Kidney epithelial cell (primary cell): ENCODE data around the gene ZNF439. TPM values are rescaled to one million over a fixed set of nuclear protein-coding genes. Genes with fewer than 3 reads are reported as not detected.

Experiments
- DNase-seq: peaks from one replicate; pipeline ENCODE4 v3.0.0-alpha.2; 2010; ENCODE audit warnings: low read depth
- H3K27me3 ChIP-seq: 2 replicates; pipeline ENCODE4 v1.6.0; 2011; ENCODE audit warnings: low read length; ENCODE audit not compliant: control insufficient read depth, insufficient read depth
- H3K36me3 ChIP-seq: 2 replicates; pipeline ENCODE4 v1.5.1; 2011; ENCODE audit warnings: low read length; ENCODE audit not compliant: control insufficient read depth, insufficient read depth
- H3K4me3 ChIP-seq: 2 replicates; pipeline ENCODE4 v1.5.1; 2011; ENCODE audit warnings: low read depth, mild to moderate bottlenecking, control low read depth, low read length
- CTCF ChIP-seq: IDR thresholded peaks from 2 replicates; pipeline ENCODE4 v1.5.1; 2011; ENCODE audit warnings: mild to moderate bottlenecking, moderate library complexity, low read length, control low read depth, inconsistent platforms; ENCODE audit not compliant: insufficient read depth, poor library complexity, severe bottlenecking
- total RNA-seq: library from RNA; depleted of rRNA; stranded (reverse); fragments of >200 nt; gene quantifications from 2 replicates; pipeline ENCODE4 v1.2.3, GENCODE V29; 2015

Gene ZNF439
- total RNA-seq = 5.3 and 5.5 TPM in 2 replicates

DNA sequence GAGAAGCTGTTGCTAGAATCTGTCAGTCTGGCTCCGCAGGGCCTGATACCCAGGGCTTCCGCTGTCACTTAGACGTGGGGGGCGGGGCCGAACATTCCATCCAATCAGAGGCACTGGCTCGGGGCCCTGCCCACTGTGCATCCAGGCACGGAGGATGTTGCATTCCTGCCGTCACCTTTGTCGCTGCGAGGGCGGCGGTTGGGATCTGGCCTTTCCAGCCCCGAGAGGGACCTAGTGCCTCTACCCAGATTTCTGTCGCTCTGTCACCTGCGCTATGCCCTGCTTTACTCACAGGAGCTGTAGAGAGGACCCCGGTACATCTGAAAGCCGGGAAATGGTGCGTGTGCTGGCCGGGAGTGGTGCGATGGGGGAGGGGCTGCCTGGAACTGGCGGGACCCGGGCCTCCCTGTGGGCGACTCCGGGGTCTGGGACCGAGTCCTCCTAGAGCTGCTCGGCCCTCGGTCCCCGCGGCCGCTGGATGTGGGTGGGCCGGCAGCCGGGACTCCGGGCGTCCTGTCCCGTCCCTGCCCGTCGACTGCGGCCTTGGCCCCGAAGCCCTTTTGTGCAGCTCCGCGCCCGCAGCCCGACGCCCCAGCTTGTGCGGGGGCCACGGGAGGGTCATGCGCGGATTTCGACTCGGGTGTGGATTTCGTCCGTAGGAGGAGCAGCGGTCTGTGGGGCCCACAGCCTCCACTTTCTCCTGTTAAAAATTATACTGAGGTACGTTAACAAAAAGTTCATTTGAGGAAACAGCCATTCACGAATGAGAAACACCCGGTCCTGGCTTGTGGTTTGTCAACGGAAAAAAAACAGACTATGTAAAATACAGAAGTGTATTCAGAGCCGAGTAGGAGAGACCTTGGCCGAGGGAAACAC lies at the start of gene ZNF439:
Gene ZNF439 (plus strand): TSS at position 133 of the 876 bp plus-strand sequence. CDS start 142 bp downstream, at position 275.
- H3K4me3 ChIP-seq = peak within 1 kb of the TSS; percentile 47
- H3K36me3 ChIP-seq = no peaks in the 10 kb centered on the region
- DNase-seq = peak; percentile 28
- no peaks in the 10 kb centered on the region for H3K27me3 ChIP-seq
- TF ChIP-seq CTCF = no peak

DNA sequence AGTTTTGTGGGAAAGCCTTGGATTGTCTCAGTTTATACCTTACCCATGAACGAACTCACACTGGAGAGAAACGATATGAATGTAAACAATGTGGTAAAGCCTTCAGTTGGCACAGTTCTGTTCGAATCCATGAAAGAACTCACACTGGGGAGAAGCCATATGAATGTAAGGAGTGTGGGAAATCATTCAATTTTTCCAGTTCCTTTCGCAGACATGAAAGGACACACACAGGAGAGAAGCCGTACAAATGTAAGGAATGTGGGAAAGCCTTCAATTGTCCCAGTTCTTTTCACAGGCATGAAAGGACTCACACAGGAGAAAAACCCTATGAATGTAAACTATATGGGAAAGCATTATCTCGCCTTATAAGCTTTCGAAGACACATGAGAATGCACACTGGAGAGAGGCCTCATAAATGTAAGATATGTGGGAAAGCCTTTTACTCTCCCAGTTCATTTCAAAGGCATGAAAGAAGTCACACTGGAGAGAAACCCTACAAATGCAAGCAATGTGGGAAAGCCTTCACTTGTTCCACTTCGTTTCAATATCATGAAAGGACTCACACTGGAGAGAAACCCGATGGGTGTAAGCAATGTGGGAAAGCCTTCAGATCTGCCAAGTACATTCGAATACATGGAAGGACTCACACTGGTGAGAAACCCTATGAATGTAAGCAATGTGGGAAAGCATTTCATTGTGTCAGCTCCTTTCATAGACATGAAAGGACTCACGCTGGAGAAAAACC lies 42.0 kb upstream of the ZNF439 start:
- H3K36me3 ChIP-seq = no peaks in the 10 kb centered on the region
- no peaks in the 10 kb centered on the region for H3K27me3 ChIP-seq
- no peak for TF ChIP-seq CTCF
- DNase-seq = no peak
- H3K4me3 ChIP-seq = no peak overlapping the region

GRCh38 chr19:11807099-11807380 lies 41.5 kb upstream of the ZNF439 start:
- Histone ChIP-seq H3K36me3 (no peaks in the 10 kb centered on the region), H3K4me3 (no peak overlapping the region), H3K27me3 (no peaks in the 10 kb centered on the region)
- TF ChIP-seq CTCF = no peak
- no peak for DNase-seq

DNA sequence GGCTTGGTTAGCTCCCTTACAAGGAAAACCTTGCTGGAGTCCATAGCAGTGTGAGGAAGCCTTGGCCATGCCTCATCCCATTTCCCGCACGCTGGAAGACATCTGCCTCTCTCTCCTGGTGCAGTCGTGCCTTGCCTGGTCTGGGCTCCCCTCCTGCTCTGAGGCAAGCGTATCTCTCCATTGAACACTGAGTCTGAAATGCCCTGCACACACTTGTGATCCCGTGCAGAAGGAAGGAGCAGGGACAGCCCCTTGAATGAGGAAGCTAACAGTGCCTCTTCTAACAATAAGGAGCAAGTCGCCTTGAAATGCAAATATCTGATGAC lies 34.9 kb upstream of the ZNF439 start:
- Histone ChIP-seq H3K27me3 (no peaks in the 10 kb centered on the region), H3K4me3 (peak overlapping the region; percentile 95), H3K36me3 (no peaks in the 10 kb centered on the region)
- no peak for DNase-seq
- TF ChIP-seq CTCF = no peak

DNA sequence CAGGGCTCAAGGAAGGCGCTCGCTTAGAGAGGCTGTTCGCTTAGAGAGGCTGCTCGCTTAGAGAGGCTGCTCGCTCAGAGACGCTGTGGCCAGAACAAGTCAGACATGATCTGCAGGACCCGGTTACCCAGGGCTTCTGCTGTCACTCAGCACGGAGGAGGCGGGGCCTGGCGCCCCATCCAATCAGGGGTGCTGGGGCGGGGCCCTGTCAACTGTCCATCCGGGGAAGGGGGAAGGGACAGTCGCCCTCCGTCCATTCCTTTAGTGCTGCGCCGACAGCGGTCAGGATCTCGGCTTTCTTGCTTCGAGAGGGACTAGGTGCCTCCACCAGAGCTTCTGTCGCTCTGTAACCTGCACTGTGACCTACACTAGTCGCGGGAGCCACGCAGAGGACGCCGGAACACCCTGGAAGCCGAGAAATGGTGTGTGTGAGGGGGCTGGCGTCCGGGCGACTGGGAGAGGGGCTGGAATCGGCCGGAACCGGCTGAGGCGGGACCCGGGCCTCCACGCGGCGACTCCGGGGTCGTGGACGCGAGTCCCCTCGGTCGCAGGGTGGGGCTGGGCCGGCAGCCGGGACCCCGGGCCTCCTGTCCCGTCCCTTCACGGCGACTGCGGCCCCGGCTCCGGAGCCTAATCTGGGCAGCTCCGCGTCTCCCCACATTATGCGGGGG lies 34.4 kb upstream of the ZNF439 start, which contains the start of gene ZNF440:
Gene ZNF440 (plus strand): TSS at position 245 of the 671 bp plus-strand sequence. CDS start 175 bp downstream, at position 420.
- TF ChIP-seq CTCF = no peak
- no peaks in the 10 kb centered on the region for H3K27me3 ChIP-seq
- H3K36me3 ChIP-seq = no peaks in the 10 kb centered on the region
- peak; percentile 80 for DNase-seq
- H3K4me3 ChIP-seq = peak within 1 kb of the TSS; percentile 95
